NCI-H82 treated with DMSO at 0.1 percent for 48 hours (cell line): Measurements from ENCODE around the gene EFNA5.

Experiments
- DNase-seq: peaks from one replicate; lab custom pipeline; 2025; ENCODE audit not compliant: unreplicated experiment; lab: John Stamatoyannopoulos, UW

Gene EFNA5

GRCh38 chr5:107646418-107646817 is 24.3 kb downstream of the EFNA5 start:
- DNase-seq: no peak

GRCh38 chr5:107640568-107640967 is 30.2 kb downstream of the EFNA5 start:
- no peak for DNase-seq

GRCh38 chr5:107639990-107640389 is 30.7 kb downstream of the EFNA5 start:
- DNase-seq: no peak

- DNase-seq: no peak
Measured at GRCh38 chr5:107636555-107636954, 34.2 kb downstream of the EFNA5 start.

- DNase-seq: no peak
Measured at GRCh38 chr5:107636068-107636467, 34.7 kb downstream of the EFNA5 start.

- no peak for DNase-seq
Measured at GRCh38 chr5:107634981-107635848, 35.5 kb downstream of the EFNA5 start.

GRCh38 chr5:107633171-107633901 is 37.4 kb downstream of the EFNA5 start:
- DNase-seq: no peak

- no peak for DNase-seq
Measured at GRCh38 chr5:107631805-107632362, 38.9 kb downstream of the EFNA5 start.

GRCh38 chr5:107630184-107630583 is 40.6 kb downstream of the EFNA5 start:
- DNase-seq: no peak

- DNase-seq: no peak
Measured at GRCh38 chr5:107624235-107624634, 46.5 kb downstream of the EFNA5 start.

GRCh38 chr5:107621089-107621488 is 49.6 kb downstream of the EFNA5 start:
- DNase-seq: no peak

- DNase-seq: no peak
Measured at GRCh38 chr5:107619781-107620180, 51.0 kb downstream of the EFNA5 start.

GRCh38 chr5:107618242-107618641 is 52.5 kb downstream of the EFNA5 start:
- DNase-seq: no peak

GRCh38 chr5:107617052-107617451 is 53.7 kb downstream of the EFNA5 start:
- DNase-seq: no peak

GRCh38 chr5:107616213-107616612 is 54.5 kb downstream of the EFNA5 start:
- DNase-seq: no peak

- DNase-seq: no peak
Measured at GRCh38 chr5:107615299-107615817, 55.4 kb downstream of the EFNA5 start.

- no peak for DNase-seq
Measured at GRCh38 chr5:107612541-107612940, 58.2 kb downstream of the EFNA5 start.

- no peak for DNase-seq
Measured at GRCh38 chr5:107610798-107611197, 59.9 kb downstream of the EFNA5 start.

- no peak for DNase-seq
Measured at GRCh38 chr5:107607671-107608345, 62.9 kb downstream of the EFNA5 start.

GRCh38 chr5:107607196-107607595 is 63.5 kb downstream of the EFNA5 start:
- DNase-seq: no peak

- DNase-seq: no peak
Measured at GRCh38 chr5:107605596-107606125, 65.1 kb downstream of the EFNA5 start.
